Measurements from ENCODE around the gene KCNJ16.

Gene KCNJ16

GRCh38 chr17:70067134-70067533 lies 7.9 kb upstream of the KCNJ16 start:
- DNase-seq (ENCODE audit: low read depth in 2 of 2, low spot score in 1 of 2): no peak

DNA sequence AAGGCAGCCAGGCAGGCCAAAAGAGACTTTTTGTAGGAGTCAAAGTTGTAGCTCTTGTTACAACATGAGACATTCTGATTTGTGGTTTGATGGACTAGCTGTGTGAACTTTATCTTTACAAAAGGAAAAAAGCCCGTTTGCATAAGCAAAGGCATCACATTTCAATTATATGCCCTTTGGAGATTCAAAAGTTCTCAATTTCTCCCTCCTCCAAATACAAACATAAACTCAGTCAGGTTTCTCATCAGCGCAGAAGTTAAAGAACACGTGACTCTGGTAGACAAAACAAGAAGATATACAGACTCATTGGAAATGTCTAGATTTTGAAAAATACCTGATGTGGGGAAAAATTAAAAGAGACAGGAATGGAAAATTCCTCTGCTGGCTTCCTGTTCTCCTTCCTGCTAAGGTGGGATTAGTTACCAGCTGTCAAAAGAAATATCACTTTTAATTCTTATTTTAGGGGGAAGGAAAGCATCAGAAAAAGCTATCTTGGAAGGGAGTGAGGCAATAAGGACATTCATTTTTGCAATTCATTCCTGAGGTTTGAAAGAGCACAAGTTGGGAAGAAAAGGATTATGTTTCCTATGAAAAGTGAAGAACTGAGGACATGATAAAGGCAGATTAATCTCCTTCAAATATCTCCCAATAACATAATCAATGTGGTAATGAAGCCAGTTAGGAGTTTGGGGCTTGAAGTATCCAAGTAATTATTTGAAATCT lies 4.6 kb upstream of the KCNJ16 start:
- DNase-seq (ENCODE audit: low read depth in 2 of 2, low spot score in 1 of 2): no peak

- DNase-seq (ENCODE audit: low read depth in 2 of 2, low spot score in 1 of 2): no peak
These were observed 3.9 kb upstream of the KCNJ16 start for GRCh38 chr17:70071127-70071526.

DNA sequence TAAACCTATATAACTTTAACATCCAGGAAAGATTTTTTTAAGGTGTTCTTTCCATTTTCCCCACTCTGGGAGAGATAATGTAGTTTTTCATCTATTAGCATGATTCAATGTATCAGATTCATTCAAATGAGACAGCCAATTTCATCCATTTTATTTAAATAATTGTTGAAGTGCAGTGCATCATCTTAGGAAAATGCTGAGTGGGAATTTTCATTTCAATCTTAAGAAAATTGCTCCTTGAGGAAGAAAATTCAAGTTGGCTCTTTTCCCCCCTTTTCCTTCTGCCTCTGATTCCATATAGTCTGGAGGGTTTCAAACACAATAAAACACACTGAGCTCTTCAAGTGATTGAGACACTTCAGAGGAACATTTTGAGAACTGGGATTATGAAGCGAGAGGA lies 3.4 kb upstream of the KCNJ16 start:
- no peak for DNase-seq (ENCODE audit: low read depth in 2 of 2, low spot score in 1 of 2)

- DNase-seq (ENCODE audit: low read depth in 2 of 2, low spot score in 1 of 2): no peak
These were observed 2.3 kb upstream of the KCNJ16 start for GRCh38 chr17:70072546-70073309.

- no peak for DNase-seq (ENCODE audit: low read depth in 2 of 2, low spot score in 1 of 2)
These were observed 1.7 kb upstream of the KCNJ16 start for GRCh38 chr17:70073310-70073709.

DNA sequence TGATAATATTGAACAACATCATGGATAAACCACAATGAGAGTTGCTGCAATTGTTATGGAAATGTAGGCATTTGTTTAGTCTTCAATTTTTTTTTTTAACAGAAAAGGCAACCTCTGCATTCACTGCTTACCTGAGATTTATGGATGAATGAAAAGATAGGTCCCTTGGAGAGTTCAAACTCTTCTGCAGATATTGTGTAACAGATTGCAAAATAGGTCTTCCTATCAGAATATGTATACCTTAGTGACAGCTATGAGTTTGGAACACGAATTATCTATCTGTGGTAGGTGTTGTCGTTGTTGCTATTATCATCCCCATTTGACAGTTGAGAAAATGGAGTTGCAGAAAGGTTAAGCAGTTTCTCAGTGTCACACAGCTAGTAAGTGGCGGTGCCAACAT lies 1.2 kb upstream of the KCNJ16 start:
- DNase-seq (ENCODE audit: low read depth in 2 of 2, low spot score in 1 of 2): no peak

- DNase-seq (ENCODE audit: low read depth in 2 of 2, low spot score in 1 of 2): no peak
These were observed 692 bp upstream of the KCNJ16 start for GRCh38 chr17:70074236-70074830.

- DNase-seq (ENCODE audit: low read depth in 2 of 2, low spot score in 1 of 2): no peak
These were observed 1.2 kb downstream of the KCNJ16 start for GRCh38 chr17:70076189-70076588.

- DNase-seq (ENCODE audit: low read depth in 2 of 2, low spot score in 1 of 2): no peak
These were observed 1.8 kb downstream of the KCNJ16 start for GRCh38 chr17:70076831-70077230.

DNA sequence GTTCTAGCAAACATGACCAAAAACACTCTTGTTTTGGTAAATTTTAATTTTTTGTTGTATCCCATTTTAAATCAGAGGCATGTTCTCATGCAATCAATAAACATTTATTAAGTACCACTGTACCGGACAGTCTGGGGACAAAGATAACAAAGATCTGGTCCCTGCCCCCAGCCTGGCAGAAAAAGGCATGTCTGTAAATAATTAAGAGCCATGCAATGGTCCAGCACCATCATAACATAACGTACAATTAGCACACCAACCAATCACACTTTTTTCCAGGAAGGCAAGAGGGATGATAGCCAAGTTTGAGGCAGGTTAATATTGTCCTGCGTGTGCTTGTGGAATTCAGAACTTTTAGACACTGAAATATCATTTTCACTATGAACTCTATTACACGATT lies 3.5 kb downstream of the KCNJ16 start:
- DNase-seq (ENCODE audit: low read depth in 2 of 2, low spot score in 1 of 2): no peak

- no peak for DNase-seq (ENCODE audit: low read depth in 2 of 2, low spot score in 1 of 2)
These were observed 4.0 kb downstream of the KCNJ16 start for GRCh38 chr17:70078994-70079531.

DNA sequence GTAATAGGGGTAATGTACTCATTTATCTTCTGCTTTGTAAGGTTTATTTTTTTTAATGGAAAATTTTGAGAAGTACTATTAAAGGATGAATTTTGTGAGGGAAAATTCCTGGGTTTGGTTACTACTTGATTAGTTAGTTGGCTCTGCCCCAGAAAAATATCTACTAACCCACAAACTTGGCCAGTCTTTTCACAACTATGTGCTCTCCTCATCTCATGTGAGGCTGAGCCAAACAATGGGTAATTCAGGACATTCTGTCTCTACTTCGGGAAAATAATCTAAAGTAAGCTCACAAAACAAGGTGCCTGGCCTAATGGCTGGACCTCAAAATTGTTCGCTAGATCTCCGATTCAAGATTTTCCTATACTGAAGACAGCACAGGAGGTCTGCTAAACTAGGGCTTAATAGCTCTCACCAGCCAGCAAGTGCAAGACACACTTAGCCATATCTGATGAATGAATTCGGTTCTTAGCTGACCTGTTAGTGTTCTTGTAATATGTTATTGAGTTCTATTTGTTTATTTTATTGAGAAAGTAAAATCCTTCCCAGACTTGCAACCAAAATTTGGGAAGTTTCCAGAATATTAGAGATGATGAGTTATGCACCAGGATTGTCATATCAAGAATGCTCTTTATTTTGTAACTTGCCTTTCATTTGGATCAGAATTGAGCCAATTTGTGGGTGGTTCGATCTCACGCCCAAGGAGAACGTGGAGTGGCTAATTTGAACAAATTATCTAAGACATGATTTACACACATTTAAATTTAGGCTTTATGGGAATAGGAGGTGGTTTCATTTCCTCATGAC lies 5.7 kb downstream of the KCNJ16 start:
- no peak for DNase-seq (ENCODE audit: low read depth in 2 of 2, low spot score in 1 of 2)

- DNase-seq (ENCODE audit: low read depth in 2 of 2, low spot score in 1 of 2): no peak
These were observed 6.9 kb downstream of the KCNJ16 start for GRCh38 chr17:70081885-70082284.

DNA sequence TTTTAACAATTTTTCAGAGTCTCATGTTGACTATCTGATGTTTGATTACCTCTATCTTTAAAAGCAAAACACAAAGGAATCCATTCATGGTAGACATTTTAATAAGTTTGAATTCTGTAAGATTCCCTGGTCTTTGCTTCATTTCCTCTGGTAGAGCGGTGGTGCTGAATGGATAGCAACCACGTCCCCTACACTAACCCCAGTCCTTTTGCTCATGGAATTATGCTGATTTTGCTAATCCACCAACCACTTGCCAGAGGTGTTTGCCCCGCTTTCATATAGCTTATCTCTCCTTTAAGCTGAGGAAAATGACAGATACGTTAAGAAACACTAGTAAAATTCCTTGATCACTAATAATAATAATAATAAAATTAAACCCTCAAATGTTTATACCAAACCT lies 9.5 kb downstream of the KCNJ16 start:
- no peak for DNase-seq (ENCODE audit: low read depth in 2 of 2, low spot score in 1 of 2)

GRCh38 chr17:70086516-70086915 lies 11.5 kb downstream of the KCNJ16 start:
- DNase-seq (ENCODE audit: low read depth in 2 of 2, low spot score in 1 of 2): no peak

GRCh38 chr17:70089513-70090148 lies 14.6 kb downstream of the KCNJ16 start:
- no peak for DNase-seq (ENCODE audit: low read depth in 2 of 2, low spot score in 1 of 2)

DNA sequence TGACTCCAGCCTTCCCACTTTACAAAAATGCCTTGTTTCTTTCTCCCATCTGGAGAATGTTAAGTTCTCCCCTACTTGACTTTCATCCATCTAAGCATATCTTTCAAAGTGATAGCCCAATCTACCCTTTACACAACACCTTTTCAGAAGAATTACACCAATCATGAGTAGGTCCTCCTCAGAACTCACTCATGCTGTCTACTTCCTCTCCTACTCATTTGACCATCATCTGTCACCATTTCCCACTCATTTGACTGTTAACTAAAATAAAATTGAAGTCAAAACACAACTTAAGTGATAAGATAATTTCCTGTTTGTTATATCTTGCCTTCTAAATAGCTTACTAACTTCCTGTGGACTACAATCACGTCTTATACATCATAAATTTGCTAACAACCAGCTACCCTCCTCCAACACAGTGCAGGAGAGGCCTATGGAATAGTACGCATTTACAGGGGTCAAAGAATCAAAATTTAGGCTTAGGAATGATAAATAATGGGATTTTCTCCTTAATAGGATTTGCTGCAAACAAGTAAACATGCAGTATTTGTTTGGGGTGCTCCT lies 16.1 kb downstream of the KCNJ16 start:
- DNase-seq (ENCODE audit: low read depth in 2 of 2, low spot score in 1 of 2): no peak

DNA sequence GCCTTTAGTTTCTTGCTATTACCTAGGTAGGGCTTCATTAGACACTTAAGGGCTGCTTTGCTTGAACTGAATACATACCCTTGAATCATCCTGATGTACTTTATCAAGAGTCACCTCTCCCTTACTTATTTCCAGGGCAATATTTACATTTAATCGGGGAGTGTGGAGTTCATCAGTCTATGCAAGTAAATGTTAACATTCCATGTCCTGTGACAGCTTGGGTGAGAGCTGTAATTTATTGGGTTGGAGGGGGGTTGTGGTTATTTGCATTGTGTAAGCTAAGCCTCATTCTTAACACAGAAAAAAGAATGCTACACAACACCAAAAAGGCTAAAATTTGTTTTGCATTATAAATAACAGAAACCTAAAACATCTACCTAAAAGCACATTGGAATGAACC lies 16.7 kb downstream of the KCNJ16 start:
- no peak for DNase-seq (ENCODE audit: low read depth in 2 of 2, low spot score in 1 of 2)

DNA sequence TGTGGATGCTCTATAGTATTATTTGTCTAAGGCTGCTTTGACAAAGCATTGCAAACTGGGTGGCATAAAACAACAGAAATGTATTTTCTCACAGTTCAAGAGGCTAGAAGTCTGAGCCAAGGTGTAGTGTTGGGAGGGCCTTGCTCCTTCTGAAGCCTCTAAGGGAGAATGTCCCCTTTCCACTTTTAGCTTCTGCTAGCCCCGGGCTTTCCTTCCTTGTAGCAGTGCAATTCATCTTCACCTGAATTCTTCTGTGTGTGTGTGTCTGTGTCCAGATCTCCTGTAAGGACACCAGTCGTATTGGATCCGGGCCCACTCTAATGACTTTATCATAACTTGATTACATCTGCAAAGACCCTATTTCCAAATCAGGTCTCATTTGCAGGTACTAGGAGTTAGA lies 18.1 kb downstream of the KCNJ16 start:
- no peak for DNase-seq (ENCODE audit: low read depth in 2 of 2, low spot score in 1 of 2)

All from stimulated activated CD8-positive, alpha-beta memory T cell treated with anti-CD3 and anti-CD28 coated beads, Interleukin-4, amount 100 ng/mL, for 4 hours (primary cell).